NK-92 (cell line): ENCODE measurements around the gene NOL6.
"Not testable (repeated sequence)": the region's sequence is repeated elsewhere in the genome, so short reads cannot be mapped to it uniquely, and the experiment has no call there.

Source experiments
- DNase-seq: peaks from one replicate; lab custom pipeline; 2025; ENCODE audit not compliant: unreplicated experiment; lab: John Stamatoyannopoulos, UW

NOL6 gene

DNA sequence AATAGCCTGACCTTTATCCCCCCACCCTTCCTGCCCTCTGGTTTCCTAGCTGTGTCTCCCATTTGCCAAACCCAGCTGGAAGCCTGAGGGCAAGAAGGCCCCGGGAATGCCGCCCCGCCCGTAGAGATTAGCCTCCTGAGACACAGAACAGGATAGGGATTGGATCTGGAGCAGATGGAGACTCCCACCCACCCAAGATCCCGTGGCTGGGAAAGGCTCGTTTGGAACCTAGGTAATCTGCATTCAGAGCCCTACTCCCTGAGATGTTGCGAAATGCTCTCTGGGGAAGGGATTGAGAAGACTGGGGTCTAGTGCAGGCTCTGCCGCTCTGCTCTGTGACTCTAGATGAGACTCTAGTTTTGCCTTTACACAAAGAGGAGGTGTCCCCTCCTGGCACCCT is 37.3 kb downstream of the NOL6 start:
- DNase-seq: no peak

DNA sequence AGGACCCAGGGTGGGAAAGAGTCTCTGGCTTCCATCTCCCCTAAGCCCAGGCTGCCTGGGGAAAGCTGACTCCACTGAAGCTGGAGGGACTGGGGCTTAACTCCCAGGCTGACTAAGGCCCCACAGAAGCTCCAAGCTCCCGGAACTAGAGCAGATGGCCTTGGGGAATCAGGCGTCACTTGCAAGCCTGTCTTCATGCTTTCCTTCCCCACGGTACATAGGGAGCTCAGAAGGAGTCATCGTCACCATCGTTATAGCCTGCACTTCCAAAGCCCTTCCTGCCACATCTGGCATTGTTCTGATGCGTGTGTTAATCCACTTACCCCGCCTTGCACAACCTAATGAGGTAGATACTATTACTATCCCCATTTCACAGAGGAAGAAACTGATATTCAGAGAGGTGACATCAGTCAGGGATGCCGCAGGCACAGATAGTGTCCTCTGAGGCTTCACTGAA is 37.9 kb downstream of the NOL6 start:
- DNase-seq: no peak

DNA sequence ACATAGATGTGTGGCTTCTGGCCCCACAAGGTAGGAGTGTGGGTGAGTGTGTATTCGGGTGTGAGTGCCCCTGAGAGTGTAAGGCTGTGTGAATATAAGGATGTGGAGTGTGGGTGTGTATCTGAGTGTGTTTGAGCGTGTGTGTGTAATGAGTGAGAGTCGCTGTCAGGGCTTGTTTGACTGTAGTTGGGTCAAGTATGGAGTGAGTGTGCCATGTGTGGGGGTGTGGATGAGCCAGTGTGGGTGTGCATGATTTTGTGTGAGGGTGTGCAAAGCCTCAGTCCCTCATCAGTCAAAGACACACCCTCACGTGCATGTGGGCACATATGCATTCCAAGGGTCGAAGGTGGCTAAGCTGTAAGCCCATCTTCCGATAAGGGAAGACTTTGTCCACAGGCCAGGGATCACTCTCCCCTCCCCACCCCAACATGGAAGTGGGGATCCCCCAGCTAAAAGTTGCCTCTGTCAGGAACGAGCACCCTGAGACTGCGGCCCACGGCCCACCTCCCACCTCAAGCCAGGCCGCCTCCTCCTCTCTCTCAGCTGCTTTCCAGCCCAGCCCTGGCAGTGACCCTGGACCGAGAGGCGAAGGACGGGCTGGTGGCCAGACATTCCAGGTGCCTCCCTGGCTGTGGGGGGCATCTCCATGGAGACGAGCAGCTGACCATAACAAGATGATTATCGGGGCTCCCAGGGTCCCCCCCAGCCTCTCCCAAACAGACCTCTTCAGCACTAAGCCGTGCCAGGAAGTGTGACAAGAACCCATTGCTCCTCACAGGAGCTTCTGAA is 39.2 kb downstream of the NOL6 start:
- no peak for DNase-seq

DNA sequence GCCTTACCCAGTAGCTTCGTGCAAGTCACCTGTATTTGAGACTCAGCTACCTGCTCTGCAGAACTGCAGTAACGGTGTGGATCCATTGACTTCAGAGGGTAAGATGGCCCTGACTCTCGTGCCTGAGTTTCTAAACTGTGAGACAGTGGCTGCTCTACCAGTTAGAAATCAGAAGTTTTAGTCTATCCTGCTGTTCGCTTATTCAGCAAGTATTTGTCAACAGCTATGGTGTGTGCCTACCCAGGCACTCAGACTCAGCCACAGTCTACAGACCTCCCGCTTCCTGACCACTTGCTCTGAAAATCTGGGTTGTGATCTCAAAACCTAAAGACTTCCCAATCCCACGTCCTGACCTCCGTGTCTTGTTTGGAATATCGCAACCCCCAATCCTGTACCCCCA is 39.9 kb downstream of the NOL6 start:
- DNase-seq: no peak

DNA sequence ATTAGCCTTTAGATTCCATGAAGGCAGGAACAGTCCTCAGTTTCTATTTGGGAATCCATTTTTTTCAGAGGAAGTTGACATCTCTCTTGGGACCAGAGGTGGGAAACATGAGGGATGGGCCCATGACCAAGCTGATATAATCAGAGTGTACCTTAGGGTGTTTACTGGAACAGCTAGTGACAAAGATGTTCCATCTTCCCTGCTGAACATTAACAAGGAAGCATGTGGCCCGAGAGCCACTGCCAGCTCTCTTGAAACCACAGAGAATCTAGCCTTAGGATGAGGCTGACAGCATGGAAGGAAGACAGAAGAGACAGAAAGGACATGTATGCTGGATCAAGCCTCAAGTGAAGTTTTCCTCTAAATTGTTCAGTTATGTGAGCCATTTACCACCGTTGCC is 42.3 kb downstream of the NOL6 start:
- no peak for DNase-seq

DNA sequence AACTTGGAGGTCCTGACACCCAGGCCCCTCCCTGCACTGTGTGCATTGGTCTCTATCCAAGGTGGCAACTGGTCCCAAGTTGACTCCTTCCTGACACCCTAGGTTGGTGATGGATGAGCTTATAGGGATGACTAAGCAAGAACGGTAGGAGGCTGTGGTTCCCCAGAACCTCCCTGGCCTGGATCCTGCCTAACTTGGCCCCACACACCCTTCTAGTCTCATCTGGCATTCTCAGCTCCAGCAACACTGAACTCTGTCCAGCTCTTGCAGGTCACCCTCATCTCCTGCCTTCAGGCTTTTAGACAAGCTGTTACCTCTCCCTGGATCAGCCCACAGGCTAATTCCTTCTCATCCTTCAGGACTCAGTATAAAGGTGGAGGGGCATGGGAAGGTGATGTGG is 42.8 kb downstream of the NOL6 start:
- DNase-seq: no peak

DNA sequence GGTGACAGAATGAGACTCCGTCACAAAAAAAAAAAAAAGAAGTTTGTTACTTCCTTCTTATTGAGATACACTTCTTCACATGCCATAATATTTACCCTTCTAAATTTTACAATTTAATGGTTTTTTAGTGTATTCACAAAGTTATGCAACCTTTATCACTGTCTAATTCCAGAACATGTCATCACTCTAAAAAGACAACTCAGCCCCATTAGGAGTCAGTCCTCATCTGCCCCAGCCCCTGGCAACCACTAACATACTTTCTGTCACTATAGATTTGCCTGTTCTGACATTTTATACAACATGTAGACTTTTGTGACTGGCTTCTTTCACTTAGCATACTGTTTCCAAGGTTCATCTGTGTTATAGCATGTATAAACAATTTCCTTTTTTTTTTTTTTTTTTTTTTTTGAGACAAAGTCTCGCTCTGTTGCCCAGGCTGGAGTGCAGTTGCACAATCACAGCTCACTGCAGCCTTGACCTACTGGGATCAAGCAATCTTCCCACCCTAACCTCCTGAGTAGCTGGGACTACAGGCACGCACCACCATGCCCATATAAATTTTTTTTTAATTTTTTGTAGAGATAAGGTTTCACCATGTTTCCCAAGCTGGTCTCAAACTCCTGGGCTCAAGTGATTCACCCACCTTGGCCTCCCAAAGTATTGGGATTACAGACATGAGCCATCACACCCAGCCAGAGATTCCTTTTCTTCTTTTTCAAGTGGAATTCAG is 44.3 kb downstream of the NOL6 start:
- no peak for DNase-seq

DNA sequence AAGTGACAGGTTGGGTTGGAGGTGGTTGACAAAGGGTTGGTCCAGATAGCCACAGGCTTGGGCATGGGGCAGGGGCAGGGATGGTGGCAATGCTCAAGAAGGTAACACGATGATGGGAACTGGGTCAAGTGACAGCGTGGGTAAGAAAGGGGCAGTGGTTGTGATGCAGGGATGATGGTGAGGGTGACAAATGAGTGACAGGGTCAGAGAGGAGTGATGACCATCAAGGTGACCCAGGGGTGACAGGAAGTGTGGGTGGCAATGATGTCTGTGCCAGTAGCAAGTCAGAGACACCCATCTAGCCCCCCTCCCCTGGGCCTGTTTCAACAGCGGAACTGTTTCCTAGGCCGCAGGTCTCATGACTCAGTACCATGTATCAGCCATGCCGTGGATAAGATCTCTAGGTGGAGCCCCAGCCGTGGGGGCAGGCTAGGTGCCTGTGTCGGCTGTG is 46.9 kb downstream of the NOL6 start:
- DNase-seq: no peak

DNA sequence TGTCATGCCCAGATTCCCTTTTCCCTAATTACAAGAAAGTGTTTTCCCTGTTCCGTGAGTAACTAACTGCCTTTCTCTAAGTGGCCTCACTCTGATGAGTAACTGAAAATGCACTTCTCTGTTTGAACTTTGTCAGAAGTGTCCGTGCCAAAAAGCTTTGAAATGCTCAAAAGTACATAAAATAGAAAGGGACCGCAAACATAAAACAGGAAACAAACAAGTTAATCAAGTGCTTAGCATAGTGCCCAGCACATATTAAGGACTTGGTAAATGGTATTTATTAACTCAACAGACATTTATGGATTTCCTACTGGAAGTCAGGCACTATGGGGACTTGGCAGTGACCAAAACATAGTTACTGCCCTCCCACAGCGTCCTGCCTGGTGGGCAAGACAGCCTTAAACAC is 48.6 kb downstream of the NOL6 start:
- no peak for DNase-seq

DNA sequence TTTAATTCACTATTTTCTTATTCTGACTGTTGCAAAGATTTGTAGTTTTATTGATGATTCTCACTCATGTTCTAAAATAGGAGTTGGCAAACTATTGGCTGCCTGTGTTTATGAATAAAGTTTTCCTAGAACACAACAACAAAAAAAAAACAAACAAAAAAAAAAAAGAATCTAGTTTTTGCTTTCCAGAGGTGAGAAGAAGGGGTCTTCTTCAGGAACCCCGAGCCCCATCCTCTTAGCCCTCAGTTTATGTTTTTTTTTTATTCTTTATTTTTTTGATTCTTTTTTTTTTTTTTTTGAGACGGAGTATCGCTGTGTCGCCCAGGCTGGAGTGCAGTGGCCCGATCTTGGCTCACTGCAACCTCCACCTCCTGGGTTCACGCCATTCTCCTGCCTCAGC is 49.2 kb downstream of the NOL6 start:
- DNase-seq: not testable (repeated sequence)

DNA sequence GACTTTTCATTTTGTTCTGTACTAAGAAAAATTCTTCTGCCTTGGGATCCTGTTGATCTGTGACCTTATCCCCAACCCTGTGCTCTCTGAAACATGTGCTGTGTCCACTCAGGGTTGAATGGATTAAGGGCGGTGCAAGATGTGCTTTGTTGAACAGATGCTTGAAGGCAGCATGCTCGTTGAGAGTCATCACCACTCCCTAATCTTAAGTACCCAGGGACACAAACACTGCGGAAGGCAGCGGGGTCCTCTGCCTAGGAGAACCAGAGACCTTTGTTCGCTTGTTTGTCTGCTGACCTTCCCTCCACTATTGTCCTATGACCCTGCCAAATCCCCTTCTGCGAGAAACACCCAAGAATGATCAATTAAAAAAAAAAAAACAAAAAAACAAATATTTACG is 49.7 kb downstream of the NOL6 start:
- DNase-seq: not testable (repeated sequence)

DNA sequence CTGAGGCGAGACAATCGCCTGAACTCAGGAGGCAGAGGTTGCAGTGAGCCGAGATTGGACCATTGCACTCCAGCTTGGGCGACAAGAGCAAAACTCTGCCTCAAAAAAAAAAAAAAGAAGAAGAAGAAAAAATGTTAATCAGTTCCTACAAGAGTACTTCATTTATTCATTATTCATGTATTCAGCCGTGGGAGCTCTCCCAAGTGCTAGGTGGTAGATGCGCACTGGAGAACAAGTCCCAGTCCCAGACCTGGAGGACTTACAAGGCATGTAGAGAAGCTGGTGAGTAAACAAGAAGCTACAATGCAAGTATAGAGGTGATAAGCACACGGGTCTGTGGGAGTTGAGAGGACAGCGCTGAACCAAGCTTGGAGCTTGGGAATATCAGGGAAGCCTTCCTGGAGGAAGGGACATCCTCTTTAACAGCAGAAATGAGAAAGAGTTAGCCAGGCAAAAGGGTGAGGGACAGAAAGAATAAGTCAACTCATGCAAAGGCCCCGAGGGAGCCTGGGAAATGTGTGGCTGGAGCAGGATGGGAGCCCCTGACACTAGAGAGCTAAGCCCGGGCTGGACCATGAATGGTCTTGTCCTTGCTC is 53.9 kb downstream of the NOL6 start:
- DNase-seq: no peak

DNA sequence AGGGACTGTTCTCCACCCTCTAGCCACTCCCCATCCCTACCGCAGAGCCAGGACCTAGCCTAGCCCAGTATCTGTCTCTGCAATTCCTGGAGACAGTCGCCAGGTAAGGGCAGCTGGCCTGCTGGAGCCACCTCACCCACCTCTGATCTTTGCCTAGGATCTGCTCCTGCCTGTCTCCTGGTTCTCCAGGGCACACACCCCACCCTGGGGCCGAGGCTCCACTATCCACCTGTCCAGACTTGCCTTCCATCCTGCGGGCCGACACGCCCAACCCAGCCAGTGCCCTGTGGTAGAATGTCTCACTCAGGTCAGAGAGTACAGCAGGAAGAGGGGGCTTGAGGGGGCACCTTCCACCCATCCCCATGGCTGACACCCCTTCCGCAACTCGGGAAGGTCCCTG is 55.6 kb downstream of the NOL6 start:
- DNase-seq: no peak

DNA sequence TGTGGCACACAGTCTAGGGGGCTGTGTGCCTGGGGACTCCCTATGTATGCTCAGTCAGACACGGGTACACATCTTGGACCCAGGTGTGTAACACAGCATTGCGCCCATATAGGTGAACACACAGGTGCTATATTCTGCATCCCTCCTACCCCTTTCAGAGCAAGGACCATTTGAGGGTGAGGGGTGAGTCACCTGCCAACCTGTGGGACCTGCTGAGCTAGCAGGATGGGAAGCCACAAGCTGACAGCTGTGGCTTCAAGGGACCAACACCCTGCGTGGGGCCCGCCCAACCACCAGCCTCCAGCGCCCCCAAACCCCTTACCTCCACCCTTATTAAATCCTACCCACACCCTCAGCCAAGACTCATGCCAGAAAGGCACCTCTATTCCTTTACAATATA is 56.7 kb downstream of the NOL6 start:
- DNase-seq: no peak

DNA sequence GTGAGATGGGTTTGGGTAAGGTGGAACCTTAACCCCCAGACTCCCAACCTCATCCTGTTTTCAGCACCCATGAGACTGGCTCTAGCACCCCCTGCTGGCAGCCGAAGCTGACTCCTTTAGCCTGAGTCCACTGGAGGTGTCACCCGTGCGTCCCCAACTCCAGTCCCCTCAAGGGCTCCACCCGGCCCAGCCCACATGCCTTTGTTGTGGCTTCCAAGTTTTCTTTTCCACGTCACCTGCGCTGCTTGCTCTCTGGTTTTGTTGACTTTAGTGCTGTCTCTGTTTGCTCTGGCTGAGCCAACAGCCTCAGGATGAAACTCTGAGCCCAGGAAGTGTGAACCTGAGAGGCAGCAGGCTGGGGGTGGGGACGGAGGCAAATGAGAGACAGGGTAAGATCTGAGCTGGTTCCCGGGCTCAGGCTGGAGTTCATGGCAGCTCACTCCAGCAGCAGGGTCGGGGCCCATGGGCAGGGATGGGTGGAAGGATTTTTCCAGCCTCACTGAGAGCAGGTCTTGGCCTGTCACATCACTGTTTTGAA is 58.2 kb downstream of the NOL6 start:
- DNase-seq: no peak

DNA sequence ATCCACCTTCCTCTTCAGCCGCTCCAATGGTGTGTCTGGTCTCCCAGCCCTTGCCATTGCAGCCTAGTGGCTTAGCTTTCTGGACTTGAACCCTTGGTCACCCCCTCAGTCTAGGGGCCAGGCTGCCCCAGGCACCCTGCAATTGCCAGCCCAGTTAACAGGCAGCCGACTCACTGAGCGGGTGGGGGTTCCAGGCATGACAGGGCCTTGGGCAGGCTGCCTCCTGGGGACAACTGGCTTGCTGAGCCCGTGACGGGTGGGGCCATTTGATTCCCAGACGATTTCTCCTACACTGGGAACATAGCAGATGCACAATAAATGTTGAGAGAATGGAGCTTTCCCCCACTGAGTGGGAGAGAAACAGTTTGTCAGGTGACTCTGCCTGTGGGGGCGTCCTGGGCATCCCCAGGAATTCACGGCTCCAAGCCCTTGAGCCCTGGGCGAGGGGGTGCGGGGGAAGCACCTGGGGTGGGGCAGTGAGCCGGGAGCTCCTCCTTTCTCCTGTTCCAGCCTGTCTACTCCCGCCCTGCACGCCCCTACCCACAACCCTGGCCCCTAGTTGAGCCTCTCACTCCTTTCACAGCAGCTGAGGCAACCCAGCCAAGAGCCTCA is 58.7 kb downstream of the NOL6 start:
- DNase-seq: no peak

DNA sequence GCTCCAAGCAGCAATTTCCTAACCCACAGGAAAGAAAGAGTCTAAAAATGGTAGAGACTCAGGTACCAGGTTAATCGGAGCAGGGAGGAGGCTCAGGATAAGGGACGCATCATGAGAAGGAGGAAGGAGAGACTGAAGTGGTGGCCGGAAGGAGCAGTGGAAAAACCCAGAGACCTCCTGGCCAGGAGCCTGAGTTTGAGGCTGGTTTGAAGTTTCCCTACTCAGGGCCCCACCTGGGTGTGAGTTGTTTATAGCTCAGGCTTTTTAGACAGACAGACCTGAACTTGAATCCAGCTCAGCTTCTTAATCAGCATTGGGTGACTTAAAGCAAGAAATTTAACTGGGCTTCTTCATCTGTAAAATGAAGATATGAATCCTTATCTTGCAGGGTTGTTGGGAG is 59.5 kb downstream of the NOL6 start:
- DNase-seq: no peak
